NCI-H187 (cell line): ENCODE measurements around the gene SBF2.

Experiments
- DNase-seq, 2 experiments: peaks; one replicate each; lab custom pipeline; 2025; lab: John Stamatoyannopoulos, UW

SBF2 gene

DNA sequence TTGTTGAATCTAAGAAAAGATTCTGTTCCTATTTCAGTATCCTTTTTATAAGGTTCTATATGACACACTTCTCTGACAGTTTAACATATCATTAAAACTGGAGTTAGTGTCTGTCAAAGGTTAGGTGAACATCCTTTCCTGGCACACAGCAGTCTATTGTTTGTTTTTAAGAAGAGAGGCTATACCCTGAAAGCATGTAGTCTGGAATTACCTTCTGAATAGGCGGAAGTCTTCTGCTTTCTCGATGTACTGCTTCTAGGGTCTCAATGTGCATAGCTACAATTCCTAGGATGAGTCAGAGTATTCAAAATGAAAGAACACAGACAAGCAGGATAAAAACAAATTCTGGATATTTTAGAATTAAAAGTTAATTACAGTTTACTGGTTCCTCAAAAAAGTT, 441.6 kb downstream of the SBF2 start:
- DNase-seq: no peak

DNA sequence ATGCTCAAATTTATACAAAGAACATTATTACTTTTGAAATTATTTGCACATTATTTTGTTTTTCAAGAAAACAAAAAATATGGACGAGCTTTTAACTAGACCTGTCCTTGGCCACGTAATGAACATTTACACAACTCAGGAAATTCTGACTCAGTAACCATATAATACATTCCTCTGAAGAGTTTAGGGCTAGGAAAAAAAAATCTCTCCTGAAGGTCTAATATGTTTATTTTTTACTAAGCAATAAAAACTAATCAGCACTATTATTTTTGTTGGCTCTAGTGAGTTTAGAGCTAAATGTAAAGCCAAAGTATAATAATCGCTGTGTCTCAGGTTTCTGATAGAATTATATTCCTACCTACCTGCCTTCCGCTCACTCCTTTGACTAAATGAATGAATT, 442.7 kb downstream of the SBF2 start:
- DNase-seq: no peak

DNA sequence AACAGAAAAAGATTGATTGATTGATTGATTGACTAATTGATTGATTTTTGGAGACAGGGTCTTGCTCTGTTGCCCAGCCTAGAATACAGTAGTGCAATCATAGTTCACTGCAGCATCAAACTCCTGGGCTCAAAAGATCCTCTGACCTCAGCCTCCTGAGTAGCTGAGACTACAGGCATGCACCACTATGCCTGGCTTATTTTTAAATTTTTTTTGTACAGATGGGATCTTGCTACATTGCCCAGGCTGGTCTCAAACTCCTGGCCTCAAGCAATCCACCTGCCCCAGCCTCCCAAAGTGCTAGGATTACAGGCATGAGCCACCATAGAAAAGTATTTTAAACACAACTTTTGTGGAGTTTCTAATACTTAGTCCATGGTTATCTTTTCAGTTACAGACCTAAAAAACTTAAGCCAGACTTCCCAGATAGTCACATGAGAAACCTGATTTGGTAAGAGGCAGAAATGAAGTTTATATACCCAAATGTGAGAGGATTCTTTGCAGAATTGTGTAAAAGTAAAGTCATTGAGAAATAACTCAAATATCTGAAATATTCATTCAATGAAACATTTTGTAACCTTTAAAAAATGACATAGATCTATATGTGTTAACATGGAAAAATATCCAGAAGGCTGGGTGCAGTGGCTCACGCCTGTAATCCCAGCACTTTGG, 443.7 kb downstream of the SBF2 start:
- no peak for DNase-seq

DNA sequence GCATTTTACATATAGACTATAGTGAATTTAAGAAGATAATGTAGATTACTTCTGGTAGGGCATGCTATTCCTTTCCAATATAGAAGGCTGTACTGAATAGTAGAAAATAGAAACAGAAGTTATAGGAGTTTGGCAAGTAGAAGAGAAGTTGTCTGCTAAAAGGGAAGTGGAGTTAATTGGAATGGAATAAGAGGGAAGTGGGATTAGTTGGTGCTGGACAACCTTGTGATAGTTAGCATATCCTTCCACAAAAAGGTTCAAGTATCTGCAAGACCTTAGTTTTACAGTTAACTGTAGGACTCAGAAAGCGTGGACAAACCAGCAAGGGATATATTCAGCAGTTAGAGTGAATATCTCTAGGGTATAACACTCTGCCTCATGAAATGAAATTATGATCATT, 444.6 kb downstream of the SBF2 start:
- no peak for DNase-seq

DNA sequence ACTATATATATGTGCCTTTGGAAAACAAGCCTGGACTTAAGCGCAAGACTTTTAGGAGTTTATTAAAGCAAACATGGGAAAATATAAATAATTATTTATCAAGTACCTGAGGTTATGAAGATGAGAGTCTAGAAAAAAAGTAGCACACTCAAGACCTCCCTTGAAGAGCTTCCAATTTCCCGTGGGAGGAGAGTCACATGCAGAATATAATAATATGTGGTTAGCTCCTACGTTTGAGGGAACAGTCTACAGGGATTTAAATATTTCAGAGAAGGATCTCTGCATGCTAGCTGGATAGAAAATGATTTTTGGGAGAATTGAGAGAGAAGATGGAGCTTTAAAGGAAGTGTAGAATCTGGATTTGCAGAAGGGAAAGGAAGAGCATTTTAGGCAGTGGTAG, 446.4 kb downstream of the SBF2 start:
- no peak for DNase-seq

DNA sequence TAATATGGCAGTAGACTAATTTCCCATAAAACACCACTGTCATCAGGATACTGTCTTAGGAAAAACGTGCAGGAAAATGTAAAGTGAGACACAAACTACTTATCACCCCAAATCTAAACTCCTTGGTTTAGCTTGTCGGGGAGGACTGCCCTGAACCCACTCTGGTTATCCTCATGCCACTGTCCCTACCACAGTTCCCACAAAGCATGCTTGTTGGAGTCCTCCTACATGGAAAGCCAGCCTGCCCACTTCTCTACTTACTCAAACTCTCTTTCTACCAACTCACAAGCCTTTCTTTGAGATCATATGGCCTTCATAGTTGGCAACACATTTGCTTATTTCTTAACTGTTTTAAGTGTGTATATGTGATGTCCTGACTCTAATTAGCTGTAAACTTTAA, 451.1 kb downstream of the SBF2 start:
- DNase-seq: no peak

DNA sequence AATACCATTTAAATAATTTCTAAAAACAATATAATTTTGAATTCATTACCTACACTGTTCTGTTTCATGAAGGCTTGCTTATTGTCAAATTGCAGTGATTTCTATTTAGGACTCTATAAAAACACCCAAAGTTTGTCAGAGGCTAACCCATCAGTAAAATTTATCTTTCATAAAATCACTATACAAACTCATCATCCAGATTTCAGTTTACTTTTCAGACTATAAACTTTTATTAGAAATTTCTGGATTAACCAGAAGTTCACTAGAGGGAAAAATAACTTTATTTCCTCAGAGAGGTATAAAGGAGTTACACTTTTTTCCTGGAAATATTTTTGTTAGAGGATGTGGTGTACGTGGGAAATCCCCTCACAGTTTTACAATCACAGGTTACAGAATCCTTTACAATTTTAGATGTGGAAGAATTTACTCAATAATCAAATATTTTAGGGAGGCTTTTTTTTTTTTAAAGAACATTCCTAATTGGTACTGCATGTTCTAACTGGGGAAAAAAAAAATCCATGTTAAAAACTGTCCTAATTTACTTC, 453.5 kb downstream of the SBF2 start:
- DNase-seq: no peak

DNA sequence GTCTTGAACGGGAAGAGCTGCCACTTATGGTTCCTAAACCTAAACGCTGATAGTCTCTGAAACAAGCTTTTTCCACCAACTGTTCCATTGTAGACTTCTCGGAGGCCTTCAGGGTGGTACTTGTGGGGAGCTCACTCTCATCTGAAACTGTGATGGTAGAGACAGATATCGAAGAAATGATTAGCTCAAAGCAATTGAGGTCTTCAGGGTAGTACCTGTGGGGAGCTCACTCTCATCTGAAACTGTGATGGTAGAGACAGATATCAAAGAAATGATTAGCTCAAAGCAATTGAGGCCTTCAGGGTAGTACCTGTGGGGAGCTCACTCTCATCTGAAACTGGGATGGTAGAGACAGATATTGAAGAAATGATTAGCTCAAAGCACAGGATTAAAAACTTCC, 454.5 kb downstream of the SBF2 start:
- DNase-seq: no peak

DNA sequence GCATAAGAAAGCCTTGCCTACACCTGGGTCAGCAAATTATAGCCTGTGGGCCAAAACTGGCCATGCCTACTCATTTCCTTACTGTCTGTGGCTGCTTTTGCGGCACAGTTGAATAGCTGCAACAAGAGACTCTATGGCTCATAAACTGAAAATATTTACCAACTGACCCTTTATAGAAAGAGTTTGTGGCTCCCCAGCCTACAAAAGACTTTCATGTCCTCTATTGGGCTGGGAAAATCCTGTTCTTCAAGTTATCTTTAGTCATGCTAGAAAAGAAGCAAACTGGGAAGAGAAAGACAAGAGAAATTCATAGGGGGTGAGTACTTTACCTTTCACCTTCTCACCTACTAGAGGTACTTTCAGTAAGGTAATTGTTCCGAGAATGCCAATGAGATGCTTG, 455.1 kb downstream of the SBF2 start:
- DNase-seq: no peak

DNA sequence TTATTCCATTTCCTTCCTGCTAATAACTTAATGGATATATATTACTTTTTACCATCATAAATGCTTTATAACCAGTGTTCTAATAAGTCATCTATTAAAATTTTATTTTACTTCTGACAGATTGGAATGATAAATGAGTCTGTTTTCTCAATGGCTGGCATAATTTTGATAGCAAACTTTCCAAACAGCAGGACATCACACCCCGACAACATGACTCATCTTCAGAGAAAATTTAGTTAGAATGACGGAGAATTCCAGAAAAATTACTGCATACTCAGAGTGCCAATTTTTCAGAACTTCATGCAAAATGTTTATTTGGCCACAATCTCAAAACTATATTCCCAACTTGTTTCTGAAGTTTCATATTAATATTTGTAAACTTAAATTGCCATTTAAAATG, 455.8 kb downstream of the SBF2 start:
- DNase-seq: no peak

DNA sequence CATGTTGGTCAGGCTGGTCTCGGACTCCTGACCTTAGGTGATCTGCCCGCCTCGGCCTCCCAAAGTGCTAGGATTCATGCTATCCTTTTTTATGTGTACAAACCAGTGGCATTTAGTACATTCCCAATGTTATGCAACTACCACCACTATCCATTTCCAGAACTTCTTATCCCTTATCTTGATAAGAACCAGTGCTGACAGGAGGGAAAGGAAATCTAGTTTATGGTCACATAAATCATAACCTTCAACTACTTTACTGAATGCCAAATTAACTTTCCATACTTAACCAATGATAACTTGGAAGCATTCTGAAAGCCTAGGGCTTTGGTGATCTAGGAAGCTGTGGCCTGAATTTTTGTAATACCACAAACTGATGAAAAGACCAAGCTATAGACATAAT, 459.7 kb downstream of the SBF2 start:
- DNase-seq: no peak

DNA sequence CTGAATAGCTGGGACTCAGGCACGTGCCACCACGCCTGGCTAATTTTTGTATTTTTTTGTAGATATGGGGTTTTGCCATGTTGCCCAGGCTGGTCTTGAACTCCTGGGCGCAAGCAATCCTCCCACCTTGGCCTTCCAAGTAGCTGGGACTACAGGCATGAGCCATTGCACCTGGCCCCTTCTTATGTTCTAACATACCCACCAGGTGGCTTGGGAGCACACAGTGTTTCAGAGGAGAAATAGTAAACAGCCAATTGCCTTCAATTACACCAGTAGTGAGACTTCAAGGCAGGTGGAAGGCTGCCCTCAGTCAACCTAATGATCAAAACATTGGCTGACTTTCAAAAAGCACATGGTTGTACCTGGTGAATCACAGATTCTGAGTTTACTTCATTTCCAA, 462.9 kb downstream of the SBF2 start:
- no peak for DNase-seq

DNA sequence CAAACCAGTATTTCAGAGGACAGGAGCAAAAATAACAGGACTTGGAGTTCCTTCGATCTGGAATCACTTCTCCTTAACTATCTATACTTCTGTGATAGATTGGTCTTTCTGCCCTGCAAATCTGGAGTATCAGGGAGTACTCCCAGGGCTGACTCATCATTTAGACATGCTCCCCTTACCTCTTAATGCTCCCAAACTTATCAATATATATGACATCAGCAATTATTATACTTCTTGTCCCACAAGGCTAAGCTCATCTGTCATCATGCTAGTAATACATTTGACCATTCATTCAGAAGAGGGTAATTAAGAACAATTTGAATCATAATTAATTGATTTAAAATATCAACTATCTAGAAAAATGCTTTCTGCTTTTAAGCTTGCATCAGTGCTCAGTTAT, 466.3 kb downstream of the SBF2 start:
- no peak for DNase-seq

DNA sequence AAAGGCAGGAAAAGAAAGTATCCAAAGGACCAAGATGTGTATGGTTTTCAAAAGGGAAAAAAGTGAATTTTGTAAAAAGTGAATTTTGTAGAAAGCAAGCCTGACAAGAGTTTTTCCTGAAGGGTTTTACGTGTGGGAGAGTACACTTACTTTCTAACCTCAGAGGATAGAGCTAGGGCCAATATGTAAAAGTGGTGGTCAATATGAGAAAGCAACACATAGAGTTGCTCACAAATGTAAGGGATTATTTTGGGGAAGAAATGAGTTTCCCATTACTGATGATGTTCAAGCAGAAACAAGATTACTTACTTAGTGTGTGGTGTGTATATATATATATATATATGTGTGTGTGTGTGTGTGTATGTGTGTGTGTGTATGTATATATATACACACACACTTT, 467.6 kb downstream of the SBF2 start:
- DNase-seq: no peak

DNA sequence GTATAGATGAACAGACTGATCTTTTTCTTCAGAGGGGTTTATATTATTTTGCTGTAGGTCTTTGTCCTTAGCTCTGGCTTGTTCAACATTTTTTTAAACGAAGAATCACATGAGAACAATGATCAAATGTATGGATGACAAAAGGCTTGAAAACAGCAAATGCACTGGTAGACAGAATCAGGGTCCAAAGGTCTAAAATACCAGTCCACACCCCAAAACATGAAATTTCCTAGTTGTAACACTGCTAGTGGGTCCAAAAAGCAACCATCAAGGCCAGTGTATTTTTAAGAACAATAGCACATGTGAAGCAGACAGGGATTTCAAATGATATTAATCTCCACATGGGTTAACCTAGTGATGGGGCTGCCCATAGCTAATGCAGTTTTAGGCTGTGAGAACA, 468.1 kb downstream of the SBF2 start:
- DNase-seq: no peak

DNA sequence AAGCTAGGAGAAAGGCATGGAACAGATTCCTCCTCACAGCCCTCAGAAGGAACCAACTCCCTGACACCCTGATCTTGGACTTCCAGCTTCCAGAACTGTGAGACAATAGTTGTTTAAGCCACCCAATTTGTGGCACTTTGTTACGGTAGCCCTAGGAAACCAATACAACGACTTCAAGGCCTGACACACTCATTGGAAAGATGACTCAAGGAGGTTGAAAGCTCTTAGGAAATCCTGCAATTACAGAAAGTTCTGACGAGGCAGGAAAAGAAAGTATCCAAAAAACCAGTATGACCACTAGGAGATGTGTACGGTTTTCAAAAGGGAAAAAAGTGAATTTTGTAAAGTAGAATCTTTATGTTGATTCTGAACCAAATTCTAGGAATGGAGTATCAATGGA, 468.7 kb downstream of the SBF2 start:
- DNase-seq: no peak

DNA sequence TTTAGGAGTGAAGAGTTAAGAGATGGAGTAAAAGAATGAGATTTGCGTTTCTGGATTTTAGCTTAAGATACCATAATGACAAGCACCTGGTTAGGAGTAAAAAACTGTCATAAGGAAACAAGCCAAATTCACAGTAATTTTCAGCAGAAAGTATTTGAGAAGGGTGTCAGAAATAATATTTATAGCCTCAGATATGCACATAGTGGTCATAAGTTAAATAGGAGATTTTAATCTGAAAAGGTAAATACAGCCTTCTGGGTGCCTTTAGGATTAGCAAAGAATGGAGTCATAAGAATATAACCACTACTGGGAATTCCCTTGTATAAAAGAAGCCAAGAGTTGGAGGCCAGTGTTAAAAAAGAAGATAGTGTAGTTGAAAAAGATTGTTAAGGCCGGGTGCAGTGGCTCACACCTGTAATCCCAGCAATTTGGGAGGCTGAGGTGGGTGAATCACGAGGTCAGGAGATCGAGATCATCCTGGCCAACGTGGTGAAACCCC, 470.1 kb downstream of the SBF2 start:
- DNase-seq: no peak

DNA sequence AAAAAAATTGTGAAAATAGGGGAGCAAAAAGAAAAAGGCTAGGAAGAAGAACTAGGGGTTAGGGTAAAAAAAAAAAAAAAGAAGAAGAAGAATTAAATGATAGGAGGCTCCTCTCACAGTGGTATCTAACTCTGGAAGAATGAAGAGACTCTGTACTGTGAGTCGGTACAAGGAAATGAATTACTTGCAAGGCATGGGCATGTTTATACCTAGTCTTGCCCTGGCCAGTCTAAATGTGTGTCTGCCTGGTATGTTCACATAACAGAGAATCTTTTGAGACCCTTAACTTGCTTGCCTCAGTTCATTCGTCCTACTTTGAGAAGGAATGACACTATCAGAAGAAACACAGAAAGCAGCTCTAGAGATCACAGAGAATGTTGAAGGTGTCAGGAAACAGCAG, 470.6 kb downstream of the SBF2 start:
- no peak for DNase-seq

DNA sequence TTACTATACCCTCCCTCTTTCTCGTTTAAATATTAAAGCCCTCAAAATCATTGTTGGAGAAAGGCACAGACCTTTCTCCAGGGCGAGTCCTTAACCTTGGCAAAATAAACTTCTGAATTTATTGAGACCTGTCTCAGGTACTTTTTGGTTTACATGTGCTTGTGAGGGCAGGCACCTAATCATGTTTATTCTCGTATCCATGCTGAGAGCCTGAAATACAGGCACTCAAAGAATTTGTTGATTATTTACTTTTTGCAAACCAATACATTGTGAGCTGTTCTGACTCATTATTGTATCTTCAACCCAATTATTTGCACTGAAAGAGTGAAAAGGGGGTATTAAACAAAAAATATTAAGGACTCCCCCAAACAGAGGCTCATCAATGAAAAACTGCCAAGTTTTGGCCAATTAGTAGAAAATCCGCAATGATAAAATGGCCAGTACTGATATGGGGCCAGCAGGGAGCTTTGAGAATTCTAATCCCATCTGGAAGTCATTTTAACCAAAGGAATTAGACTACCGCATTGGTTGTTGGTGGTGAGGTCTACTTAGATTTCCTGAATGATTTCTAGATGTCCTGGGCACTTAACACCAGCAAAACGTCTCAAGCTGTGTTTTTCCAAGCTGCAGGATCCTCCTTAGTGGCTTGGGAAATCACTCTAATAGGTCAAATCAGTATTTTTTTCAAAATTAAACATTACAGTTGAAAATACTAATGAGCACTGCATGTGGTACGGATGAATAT, 472.8 kb downstream of the SBF2 start:
- DNase-seq: no peak

DNA sequence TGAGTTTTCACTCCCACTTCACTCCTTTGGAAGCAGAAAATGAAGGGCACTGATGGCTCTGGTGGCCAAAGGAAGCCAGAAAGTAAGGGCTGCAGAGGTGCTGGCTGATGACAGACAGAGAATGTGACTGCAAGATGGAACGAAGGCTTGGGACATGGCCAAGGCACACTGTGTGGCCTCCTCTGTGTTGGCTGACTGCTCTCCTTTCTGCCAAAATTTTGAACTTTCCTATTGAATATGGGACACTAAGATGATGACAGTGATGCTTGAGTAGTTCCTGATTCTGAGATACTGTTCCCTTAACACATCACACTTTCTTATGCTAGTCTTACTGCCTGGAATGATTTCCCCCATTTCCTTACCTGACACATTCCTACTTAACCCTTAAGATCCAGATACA, 473.8 kb downstream of the SBF2 start:
- DNase-seq: no peak

DNA sequence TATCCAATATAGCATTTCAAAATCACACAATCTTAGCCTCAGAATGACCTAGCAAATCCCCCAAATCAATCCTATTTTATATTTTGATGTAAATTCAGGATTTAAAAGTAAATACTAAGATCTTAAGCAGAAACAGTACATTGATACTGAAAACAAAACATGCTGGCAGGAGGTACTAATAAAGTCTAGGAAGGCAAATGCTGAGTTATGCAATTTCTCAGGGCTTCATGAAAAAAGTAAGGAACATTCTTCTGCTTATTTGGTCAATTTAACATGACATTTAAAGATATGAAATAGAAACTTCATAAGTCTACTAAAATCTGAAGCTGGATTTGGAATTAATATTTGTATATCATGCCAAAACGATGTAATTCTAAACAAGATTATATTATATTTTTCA, 476.8 kb downstream of the SBF2 start:
- DNase-seq: no peak

DNA sequence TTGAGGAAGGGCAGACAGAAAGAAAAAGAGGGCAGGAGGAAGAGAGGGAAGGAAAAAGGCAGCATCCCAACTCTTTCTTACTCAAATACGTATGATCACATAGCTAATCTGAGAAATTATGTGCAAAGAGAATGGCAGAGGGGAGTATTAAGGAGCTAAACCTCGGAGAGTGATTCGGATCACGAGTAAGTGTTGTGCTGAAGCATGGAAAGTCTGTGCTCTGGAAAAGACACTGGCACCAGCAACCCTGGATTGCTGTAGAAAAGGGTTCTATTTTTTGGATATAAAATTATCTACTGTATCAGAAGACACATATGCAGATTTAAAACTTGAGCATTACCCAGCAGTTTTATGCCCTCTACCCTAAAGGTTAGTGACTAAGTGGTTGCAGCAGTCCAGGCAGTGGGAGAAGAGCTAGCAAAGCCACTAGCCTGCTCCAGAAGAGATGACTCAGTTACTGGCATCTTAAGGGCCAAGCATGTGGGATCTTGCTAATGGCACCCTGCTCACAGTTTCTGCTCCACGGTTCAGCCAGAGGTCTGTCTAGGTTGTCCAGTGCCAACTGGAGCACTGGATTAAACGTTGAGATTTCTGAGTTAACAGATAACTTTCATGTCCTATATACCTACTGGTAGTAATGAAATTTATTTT, 478.4 kb downstream of the SBF2 start:
- DNase-seq: no peak

DNA sequence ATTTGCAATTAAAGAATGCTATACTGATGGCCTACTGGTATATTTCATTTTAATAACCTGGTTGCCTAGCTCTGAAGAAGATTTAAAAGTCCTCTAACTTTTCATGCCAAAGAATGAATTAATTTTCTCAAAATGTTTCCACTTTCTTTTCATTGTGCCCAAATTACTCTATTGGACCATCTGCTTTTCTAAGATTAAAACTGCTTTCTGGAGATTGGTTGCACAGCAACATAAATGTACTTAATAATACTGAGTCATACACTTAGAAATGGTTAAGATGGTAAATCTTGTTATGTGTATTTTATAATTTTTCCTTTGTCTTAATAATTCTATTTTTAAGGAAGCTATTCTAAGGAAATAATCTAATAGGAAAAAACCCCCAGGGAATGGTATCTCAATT, 479.9 kb downstream of the SBF2 start:
- no peak for DNase-seq
